HepG2 (cell line): ENCODE data around the gene NET1. TPM values are rescaled to one million over a fixed set of nuclear protein-coding genes. Genes with fewer than 3 reads are reported as not detected.

Experiments
- BRCA1 ChIP-seq: sonication (generic); formaldehyde crosslinking; IDR thresholded peaks from 2 replicates; pipeline ENCODE4 v1.4.0; 2020; ENCODE audit warnings: missing genetic modification reagents
- ELF4 ChIP-seq: sonication (generic); formaldehyde crosslinking; IDR thresholded peaks from 2 replicates; pipeline ENCODE4 v1.5.0; 2020; ENCODE audit warnings: missing genetic modification reagents, mild to moderate bottlenecking, moderate library complexity, borderline replicate concordance
- GTF2F1 ChIP-seq: fragments of 150-350 bp; IDR thresholded peaks from 2 replicates; pipeline ENCODE4 v1.6.1; 2014; ENCODE audit warnings: low read length
- JUND ChIP-seq: sonication (generic); formaldehyde crosslinking; IDR thresholded peaks from 2 replicates; pipeline ENCODE4 v1.8.0; 2022; ENCODE audit warnings: mild to moderate bottlenecking, missing genetic modification reagents
- KAT8 ChIP-seq: IDR thresholded peaks from 2 replicates; pipeline ENCODE4 v1.6.1; 2016; ENCODE audit warnings: missing genetic modification reagents, missing compliant biosample characterization
- MEF2D ChIP-seq: sonication (generic); formaldehyde crosslinking; IDR thresholded peaks from 2 replicates; pipeline ENCODE4 v1.5.1; 2020; ENCODE audit warnings: mild to moderate bottlenecking, missing genetic modification reagents
- MLLT10 ChIP-seq: sonication (generic); formaldehyde crosslinking; IDR thresholded peaks from 2 replicates; pipeline ENCODE4 v1.4.0; 2020; ENCODE audit warnings: missing genetic modification reagents
- RAD51 ChIP-seq: fragments of 450-650 bp; IDR thresholded peaks from 2 replicates; pipeline ENCODE4 v1.6.1; 2016; ENCODE audit warnings: borderline replicate concordance
- SKI ChIP-seq: fragments of 450-650 bp; IDR thresholded peaks from one replicate; pipeline ENCODE4 v1.6.1; 2018; ENCODE audit warnings: mild to moderate bottlenecking; ENCODE audit not compliant: partially characterized antibody
- ZFP36L2 ChIP-seq: sonication (generic); formaldehyde crosslinking; IDR thresholded peaks from 2 replicates; pipeline ENCODE4 v1.4.0; 2020; ENCODE audit warnings: missing genetic modification reagents
- ZNF20 ChIP-seq: sonication (generic); formaldehyde crosslinking; IDR thresholded peaks from 2 replicates; pipeline ENCODE4 v1.4.0; 2020; ENCODE audit warnings: mild to moderate bottlenecking, moderate library complexity, missing genetic modification reagents
- ZNF670 ChIP-seq: sonication (generic); formaldehyde crosslinking; IDR thresholded peaks from 2 replicates; pipeline ENCODE4 v1.8.0; 2022; ENCODE audit warnings: mild to moderate bottlenecking, missing genetic modification reagents, borderline replicate concordance
- ZNF703 ChIP-seq: sonication (generic); formaldehyde crosslinking; IDR thresholded peaks from 2 replicates; pipeline ENCODE4 v1.5.1; 2020; ENCODE audit warnings: missing genetic modification reagents, mild to moderate bottlenecking, moderate library complexity, borderline replicate concordance
- ZNF883 ChIP-seq: sonication (generic); formaldehyde crosslinking; IDR thresholded peaks from 2 replicates; pipeline ENCODE4 v1.5.1; 2020; ENCODE audit warnings: mild to moderate bottlenecking, missing genetic modification reagents; ENCODE audit errors: not compliant biosample characterization
- polyA plus RNA-seq, 8 experiments: library from polyadenylated mRNA; depleted of rRNA in 3 of 8; stranded (reverse) in 7 of 8; unstranded in 1 of 8; fragments of >200 nt; fragmentation: Illumina TruSeq in 4 of 8; extraction: Trizol in 4 of 8; gene quantifications; 2 replicates each; pipeline versions ENCODE4 v1.2.1 to v1.2.3, GENCODE V29; 2011 to 2016; ENCODE audit warnings: low read depth in 4 of 8, missing spikeins in 1 of 8, mixed read lengths in 1 of 8; ENCODE audit not compliant: insufficient read depth in 1 of 8
- total RNA-seq, 5 experiments: library from RNA; depleted of rRNA; stranded (reverse); fragments of >200 nt; fragmentation: Illumina TruSeq; extraction: Trizol; gene quantifications; 2 replicates each; pipeline ENCODE4 v1.2.3, GENCODE V29; 2016; ENCODE audit warnings: low read depth in 1 of 5
- TF ChIP-seq, protein P1 (sequence below): sonication (generic); formaldehyde crosslinking; IDR thresholded peaks from 2 replicates; pipeline ENCODE4 v1.5.1; 2020; ENCODE audit warnings: mild to moderate bottlenecking, missing genetic modification reagents, borderline replicate concordance
- TF ChIP-seq, protein P2 (sequence below): sonication (generic); formaldehyde crosslinking; IDR thresholded peaks from 2 replicates; pipeline ENCODE4 v1.4.0; 2020; ENCODE audit warnings: missing genetic modification reagents, borderline replicate concordance
- TF ChIP-seq, protein P3 (sequence below): IDR thresholded peaks from 2 replicates; pipeline ENCODE4 v1.6.1; 2012; ENCODE audit warnings: low read length, improper control_type of control experiment

Gene NET1
- total and polyA plus RNA-seq, 2 of the 13 experiments (the other 11 are each of a cell fraction or from before 2014, with no cell fraction given) = 48.1 to 65.8 TPM

DNA sequence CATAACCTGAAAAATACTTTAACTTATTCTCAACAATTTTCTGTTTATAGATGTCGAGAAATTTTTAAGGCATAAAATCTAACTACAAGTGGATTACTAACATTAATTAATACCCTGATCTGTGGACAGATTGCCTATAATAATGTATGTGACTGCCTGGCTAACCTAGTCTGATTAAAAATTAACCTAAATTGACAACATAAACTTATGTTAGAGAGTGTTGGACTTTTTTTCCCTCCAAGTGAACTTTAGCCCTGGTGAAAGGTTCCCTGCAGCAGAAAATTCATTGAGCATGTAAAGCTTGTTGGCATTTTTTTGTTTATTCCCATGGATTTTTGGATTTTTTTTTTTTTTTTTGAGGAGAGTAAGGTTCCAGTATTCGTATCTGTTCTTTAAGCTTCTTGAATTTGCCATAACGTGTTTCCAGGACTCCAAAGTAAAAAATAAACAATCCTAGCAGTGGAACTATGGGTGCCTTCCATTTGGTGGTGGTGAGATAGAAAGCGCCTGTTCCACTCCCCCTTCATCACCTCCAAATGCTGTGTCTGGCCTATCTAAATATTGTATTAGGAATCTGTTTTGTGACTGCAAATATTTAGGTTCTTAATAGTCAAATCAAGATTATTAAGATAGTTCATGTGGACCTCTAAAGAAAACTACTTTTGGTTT is 36.1 kb downstream of the NET1 start (continued):
- no peak for TF ChIP-seq ZNF20 (CRISPR knock-in tag)
- TF ChIP-seq, protein P1, sequence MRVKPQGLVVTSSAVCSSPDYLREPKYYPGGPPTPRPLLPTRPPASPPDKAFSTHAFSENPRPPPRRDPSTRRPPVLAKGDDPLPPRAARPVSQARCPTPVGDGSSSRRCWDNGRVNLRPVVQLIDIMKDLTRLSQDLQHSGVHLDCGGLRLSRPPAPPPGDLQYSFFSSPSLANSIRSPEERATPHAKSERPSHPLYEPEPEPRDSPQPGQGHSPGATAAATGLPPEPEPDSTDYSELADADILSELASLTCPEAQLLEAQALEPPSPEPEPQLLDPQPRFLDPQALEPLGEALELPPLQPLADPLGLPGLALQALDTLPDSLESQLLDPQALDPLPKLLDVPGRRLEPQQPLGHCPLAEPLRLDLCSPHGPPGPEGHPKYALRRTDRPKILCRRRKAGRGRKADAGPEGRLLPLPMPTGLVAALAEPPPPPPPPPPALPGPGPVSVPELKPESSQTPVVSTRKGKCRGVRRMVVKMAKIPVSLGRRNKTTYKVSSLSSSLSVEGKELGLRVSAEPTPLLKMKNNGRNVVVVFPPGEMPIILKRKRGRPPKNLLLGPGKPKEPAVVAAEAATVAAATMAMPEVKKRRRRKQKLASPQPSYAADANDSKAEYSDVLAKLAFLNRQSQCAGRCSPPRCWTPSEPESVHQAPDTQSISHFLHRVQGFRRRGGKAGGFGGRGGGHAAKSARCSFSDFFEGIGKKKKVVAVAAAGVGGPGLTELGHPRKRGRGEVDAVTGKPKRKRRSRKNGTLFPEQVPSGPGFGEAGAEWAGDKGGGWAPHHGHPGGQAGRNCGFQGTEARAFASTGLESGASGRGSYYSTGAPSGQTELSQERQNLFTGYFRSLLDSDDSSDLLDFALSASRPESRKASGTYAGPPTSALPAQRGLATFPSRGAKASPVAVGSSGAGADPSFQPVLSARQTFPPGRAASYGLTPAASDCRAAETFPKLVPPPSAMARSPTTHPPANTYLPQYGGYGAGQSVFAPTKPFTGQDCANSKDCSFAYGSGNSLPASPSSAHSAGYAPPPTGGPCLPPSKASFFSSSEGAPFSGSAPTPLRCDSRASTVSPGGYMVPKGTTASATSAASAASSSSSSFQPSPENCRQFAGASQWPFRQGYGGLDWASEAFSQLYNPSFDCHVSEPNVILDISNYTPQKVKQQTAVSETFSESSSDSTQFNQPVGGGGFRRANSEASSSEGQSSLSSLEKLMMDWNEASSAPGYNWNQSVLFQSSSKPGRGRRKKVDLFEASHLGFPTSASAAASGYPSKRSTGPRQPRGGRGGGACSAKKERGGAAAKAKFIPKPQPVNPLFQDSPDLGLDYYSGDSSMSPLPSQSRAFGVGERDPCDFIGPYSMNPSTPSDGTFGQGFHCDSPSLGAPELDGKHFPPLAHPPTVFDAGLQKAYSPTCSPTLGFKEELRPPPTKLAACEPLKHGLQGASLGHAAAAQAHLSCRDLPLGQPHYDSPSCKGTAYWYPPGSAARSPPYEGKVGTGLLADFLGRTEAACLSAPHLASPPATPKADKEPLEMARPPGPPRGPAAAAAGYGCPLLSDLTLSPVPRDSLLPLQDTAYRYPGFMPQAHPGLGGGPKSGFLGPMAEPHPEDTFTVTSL (CRISPR knock-in tag) = 0 out of 2 replicates have a peak, but pooled peaks have one; percentile 10
- TF ChIP-seq ELF4 (CRISPR knock-in tag) = no peak
- no peak for TF ChIP-seq ZNF703 (CRISPR knock-in tag)
- TF ChIP-seq, protein P2, sequence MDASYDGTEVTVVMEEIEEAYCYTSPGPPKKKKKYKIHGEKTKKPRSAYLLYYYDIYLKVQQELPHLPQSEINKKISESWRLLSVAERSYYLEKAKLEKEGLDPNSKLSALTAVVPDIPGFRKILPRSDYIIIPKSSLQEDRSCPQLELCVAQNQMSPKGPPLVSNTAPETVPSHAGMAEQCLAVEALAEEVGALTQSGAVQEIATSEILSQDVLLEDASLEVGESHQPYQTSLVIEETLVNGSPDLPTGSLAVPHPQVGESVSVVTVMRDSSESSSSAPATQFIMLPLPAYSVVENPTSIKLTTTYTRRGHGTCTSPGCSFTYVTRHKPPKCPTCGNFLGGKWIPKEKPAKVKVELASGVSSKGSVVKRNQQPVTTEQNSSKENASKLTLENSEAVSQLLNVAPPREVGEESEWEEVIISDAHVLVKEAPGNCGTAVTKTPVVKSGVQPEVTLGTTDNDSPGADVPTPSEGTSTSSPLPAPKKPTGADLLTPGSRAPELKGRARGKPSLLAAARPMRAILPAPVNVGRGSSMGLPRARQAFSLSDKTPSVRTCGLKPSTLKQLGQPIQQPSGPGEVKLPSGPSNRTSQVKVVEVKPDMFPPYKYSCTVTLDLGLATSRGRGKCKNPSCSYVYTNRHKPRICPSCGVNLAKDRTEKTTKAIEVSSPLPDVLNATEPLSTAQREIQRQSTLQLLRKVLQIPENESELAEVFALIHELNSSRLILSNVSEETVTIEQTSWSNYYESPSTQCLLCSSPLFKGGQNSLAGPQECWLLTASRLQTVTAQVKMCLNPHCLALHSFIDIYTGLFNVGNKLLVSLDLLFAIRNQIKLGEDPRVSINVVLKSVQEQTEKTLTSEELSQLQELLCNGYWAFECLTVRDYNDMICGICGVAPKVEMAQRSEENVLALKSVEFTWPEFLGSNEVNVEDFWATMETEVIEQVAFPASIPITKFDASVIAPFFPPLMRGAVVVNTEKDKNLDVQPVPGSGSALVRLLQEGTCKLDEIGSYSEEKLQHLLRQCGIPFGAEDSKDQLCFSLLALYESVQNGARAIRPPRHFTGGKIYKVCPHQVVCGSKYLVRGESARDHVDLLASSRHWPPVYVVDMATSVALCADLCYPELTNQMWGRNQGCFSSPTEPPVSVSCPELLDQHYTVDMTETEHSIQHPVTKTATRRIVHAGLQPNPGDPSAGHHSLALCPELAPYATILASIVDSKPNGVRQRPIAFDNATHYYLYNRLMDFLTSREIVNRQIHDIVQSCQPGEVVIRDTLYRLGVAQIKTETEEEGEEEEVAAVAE (CRISPR knock-in tag) = no peak
- TF ChIP-seq GTF2F1 = no peak
- no peak for TF ChIP-seq ZNF670
- no peak for TF ChIP-seq JUND (CRISPR knock-in tag)
- no peak for TF ChIP-seq RAD51
- TF ChIP-seq, protein P3, sequence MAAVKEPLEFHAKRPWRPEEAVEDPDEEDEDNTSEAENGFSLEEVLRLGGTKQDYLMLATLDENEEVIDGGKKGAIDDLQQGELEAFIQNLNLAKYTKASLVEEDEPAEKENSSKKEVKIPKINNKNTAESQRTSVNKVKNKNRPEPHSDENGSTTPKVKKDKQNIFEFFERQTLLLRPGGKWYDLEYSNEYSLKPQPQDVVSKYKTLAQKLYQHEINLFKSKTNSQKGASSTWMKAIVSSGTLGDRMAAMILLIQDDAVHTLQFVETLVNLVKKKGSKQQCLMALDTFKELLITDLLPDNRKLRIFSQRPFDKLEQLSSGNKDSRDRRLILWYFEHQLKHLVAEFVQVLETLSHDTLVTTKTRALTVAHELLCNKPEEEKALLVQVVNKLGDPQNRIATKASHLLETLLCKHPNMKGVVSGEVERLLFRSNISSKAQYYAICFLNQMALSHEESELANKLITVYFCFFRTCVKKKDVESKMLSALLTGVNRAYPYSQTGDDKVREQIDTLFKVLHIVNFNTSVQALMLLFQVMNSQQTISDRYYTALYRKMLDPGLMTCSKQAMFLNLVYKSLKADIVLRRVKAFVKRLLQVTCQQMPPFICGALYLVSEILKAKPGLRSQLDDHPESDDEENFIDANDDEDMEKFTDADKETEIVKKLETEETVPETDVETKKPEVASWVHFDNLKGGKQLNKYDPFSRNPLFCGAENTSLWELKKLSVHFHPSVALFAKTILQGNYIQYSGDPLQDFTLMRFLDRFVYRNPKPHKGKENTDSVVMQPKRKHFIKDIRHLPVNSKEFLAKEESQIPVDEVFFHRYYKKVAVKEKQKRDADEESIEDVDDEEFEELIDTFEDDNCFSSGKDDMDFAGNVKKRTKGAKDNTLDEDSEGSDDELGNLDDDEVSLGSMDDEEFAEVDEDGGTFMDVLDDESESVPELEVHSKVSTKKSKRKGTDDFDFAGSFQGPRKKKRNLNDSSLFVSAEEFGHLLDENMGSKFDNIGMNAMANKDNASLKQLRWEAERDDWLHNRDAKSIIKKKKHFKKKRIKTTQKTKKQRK = no peak
- no peak for TF ChIP-seq SKI
- no peak for TF ChIP-seq ZNF883 (CRISPR knock-in tag)
- TF ChIP-seq MEF2D (CRISPR knock-in tag) = no peak
- TF ChIP-seq ZFP36L2 (CRISPR knock-in tag) = no peak
- TF ChIP-seq KAT8 (CRISPR knock-in tag) = no peak
- TF ChIP-seq MLLT10 (CRISPR knock-in tag) = no peak
- no peak for TF ChIP-seq BRCA1 (CRISPR knock-in tag)
